ENCODE data around the gene LRP2BP. TPM values are rescaled to one million over a fixed set of nuclear protein-coding genes. Genes with fewer than 3 reads are reported as not detected.

Gene LRP2BP
- total RNA-seq, 2 experiments from 2014 or later, result 0.60 to 1.4 TPM

GRCh38 chr4:185404031-185404430, 8.3 kb upstream of the LRP2BP start:
- H2AFZ ChIP-seq (ENCODE audit: low read length), result no peak overlapping the region
- CTCF ChIA-PET (ENCODE audit: unreplicated experiment), result interaction anchor here (0.6 kb wide), 1 partner anchor 13 kb away, joined by 3 read pairs; no protein-coding TSS in a partner anchor
- intact Hi-C loops (cut with micrococcal nuclease; ENCODE audit: unreplicated experiment), result no loop called here
- H3K4me3 ChIP-seq (ENCODE audit: low read depth, low read length, poor library complexity, severe bottlenecking), result no peak overlapping the region
- no TSS peak for BruUV-seq (replicated peaks)
- no peaks in the 10 kb centered on the region for H3K9me3 ChIP-seq (ENCODE audit: low read length)
- POLR2A ChIA-PET, result interaction anchor here (0.6 to 3.6 kb wide), 9 partner anchors 9 to 427 kb away, joined by 3 to 21 read pairs (median 6); no protein-coding TSS in a partner anchor
- no peak overlapping the region for H3K27ac ChIP-seq (ENCODE audit: low read depth, low read length, poor library complexity, severe bottlenecking)
- H4K20me1 ChIP-seq (ENCODE audit: insufficient read depth, low read length), result no peaks in the 10 kb centered on the region
- H3K4me1 ChIP-seq (ENCODE audit: insufficient read depth, low read length, poor library complexity, severe bottlenecking), result peaks cover 15% of the 10 kb centered on the region
- no peaks in the 10 kb centered on the region for H3K79me2 ChIP-seq (ENCODE audit: insufficient read depth, low read depth, low read length)
- H3K4me2 ChIP-seq (ENCODE audit: low read length), result no peak overlapping the region
- TF ChIP-seq EZH2phosphoT487 (IDR thresholded peaks at IDR 0.05; ENCODE audit: borderline replicate concordance, low read depth, low read length) (no peak), CTCF (conservative IDR thresholded peaks at IDR 0.05; ENCODE audit: low read length) (no peak)
- H3K9me2 ChIP-seq (ENCODE audit: insufficient read depth, low read length), result no peaks in the 10 kb centered on the region
- H3K36me3 ChIP-seq (ENCODE audit: insufficient read depth, low read length), result peaks cover 68% of the 10 kb centered on the region
- no peak for DNase-seq (ENCODE audit: low spot score)

DNA sequence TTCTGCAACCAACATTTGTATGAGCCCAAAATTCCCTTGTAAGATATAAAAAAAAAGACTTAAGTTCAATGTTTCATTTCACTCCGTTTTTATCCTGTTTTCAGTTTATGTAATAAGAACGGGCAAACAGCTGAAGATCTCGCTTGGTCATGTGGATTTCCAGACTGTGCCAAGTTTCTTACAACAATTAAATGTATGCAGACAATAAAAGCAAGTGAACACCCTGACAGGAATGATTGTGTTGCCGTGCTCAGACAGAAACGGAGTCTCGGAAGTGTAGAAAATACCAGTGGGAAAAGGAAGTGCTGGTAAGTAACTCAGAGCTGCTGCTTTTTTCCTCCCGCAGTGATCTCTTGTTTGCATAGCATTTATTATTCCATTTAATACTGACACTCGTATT, 3.7 kb upstream of the LRP2BP start:
- intact Hi-C loops (cut with micrococcal nuclease; ENCODE audit: unreplicated experiment), result loop anchor here (5.0 to 10.0 kb wide), 2 partner anchors 92 to 585 kb away; no protein-coding TSS in a partner anchor
- CTCF ChIA-PET (ENCODE audit: unreplicated experiment), result interaction anchor here (0.7 kb wide), 1 partner anchor 25 kb away, joined by 5 read pairs; no protein-coding TSS in a partner anchor
- peak overlapping the region; percentile 50 for H3K4me2 ChIP-seq (ENCODE audit: low read length)

More for the DNA sequence above, 3.7 kb upstream of the LRP2BP start:
- no TSS peak for BruUV-seq (replicated peaks)
- H3K4me1 ChIP-seq (ENCODE audit: insufficient read depth, low read length, poor library complexity, severe bottlenecking), result peaks cover 40% of the 10 kb centered on the region
- no peaks in the 10 kb centered on the region for H3K9me3 ChIP-seq (ENCODE audit: low read length)
- H3K9me2 ChIP-seq (ENCODE audit: insufficient read depth, low read length), result no peaks in the 10 kb centered on the region
- H4K20me1 ChIP-seq (ENCODE audit: insufficient read depth, low read length), result no peaks in the 10 kb centered on the region
- DNase-seq (ENCODE audit: low spot score), result peak; percentile 18
- H3K4me3 ChIP-seq (ENCODE audit: low read depth, low read length, poor library complexity, severe bottlenecking), result peak overlapping the region; percentile 25
- peaks cover 48% of the 10 kb centered on the region for H3K36me3 ChIP-seq (ENCODE audit: insufficient read depth, low read length)
- no peak for TF ChIP-seq EZH2phosphoT487 (IDR thresholded peaks at IDR 0.05; ENCODE audit: borderline replicate concordance, low read depth, low read length)
- TF ChIP-seq CTCF (conservative IDR thresholded peaks at IDR 0.05; ENCODE audit: low read length), result no peak
- H2AFZ ChIP-seq (ENCODE audit: low read length), result peak overlapping the region; percentile 14; the same call in 1 of the 2 replicates
- H3K27ac ChIP-seq (ENCODE audit: low read depth, low read length, poor library complexity, severe bottlenecking), result no peak overlapping the region
- POLR2A ChIA-PET, result interaction anchor here (0.7 to 1.9 kb wide), 5 partner anchors 21 to 187 kb away, joined by 3 to 6 read pairs (median 3); no protein-coding TSS in a partner anchor
- H3K79me2 ChIP-seq (ENCODE audit: insufficient read depth, low read depth, low read length), result peaks cover 6% of the 10 kb centered on the region; the same call in 1 of the 2 replicates

Data from OCI-LY7 (cell line).